ENCODE data around the gene ATP9B.
"Not testable (repeated sequence)": the region's sequence is repeated elsewhere in the genome, so short reads cannot be mapped to it uniquely, and the experiment has no call there.

Gene ATP9B

GRCh38 chr18:79135924-79136323 is 66.7 kb downstream of the ATP9B start:
- no peak for DNase-seq (ENCODE audit: low read depth)

GRCh38 chr18:79136742-79137141 is 67.5 kb downstream of the ATP9B start:
- DNase-seq (ENCODE audit: low read depth), result no peak

- DNase-seq (ENCODE audit: low read depth), result no peak
These were observed 70.0 kb downstream of the ATP9B start for GRCh38 chr18:79139206-79139605.

- DNase-seq (ENCODE audit: low read depth), result no peak
These were observed 77.8 kb downstream of the ATP9B start for GRCh38 chr18:79147014-79147413.

GRCh38 chr18:79151191-79151590 is 82.0 kb downstream of the ATP9B start:
- no peak for DNase-seq (ENCODE audit: low read depth)

- DNase-seq (ENCODE audit: low read depth), result no peak
These were observed 87.1 kb downstream of the ATP9B start for GRCh38 chr18:79156327-79156726.

GRCh38 chr18:79164706-79165105 is 95.5 kb downstream of the ATP9B start:
- no peak for DNase-seq (ENCODE audit: low read depth)

- DNase-seq (ENCODE audit: low read depth), result no peak
These were observed 97.5 kb downstream of the ATP9B start for GRCh38 chr18:79166702-79167101.

- DNase-seq (ENCODE audit: low read depth), result no peak
These were observed 98.5 kb downstream of the ATP9B start for GRCh38 chr18:79167526-79168190.

GRCh38 chr18:79169958-79170555 is 100.9 kb downstream of the ATP9B start:
- no peak for DNase-seq (ENCODE audit: low read depth)

GRCh38 chr18:79172331-79172730 is 103.1 kb downstream of the ATP9B start:
- DNase-seq (ENCODE audit: low read depth), result not testable (repeated sequence)

- no peak for DNase-seq (ENCODE audit: low read depth)
These were observed 104.5 kb downstream of the ATP9B start for GRCh38 chr18:79173742-79174141.

GRCh38 chr18:79178113-79178531 is 108.9 kb downstream of the ATP9B start:
- DNase-seq (ENCODE audit: low read depth), result no peak

- no peak for DNase-seq (ENCODE audit: low read depth)
These were observed 113.0 kb downstream of the ATP9B start for GRCh38 chr18:79182047-79182713.

GRCh38 chr18:79185648-79186047 is 116.5 kb downstream of the ATP9B start:
- DNase-seq (ENCODE audit: low read depth), result no peak

- no peak for DNase-seq (ENCODE audit: low read depth)
These were observed 117.5 kb downstream of the ATP9B start for GRCh38 chr18:79186649-79187048.

GRCh38 chr18:79187532-79188277 is 118.5 kb downstream of the ATP9B start:
- DNase-seq (ENCODE audit: low read depth), result no peak

GRCh38 chr18:79191418-79191817 is 122.2 kb downstream of the ATP9B start:
- no peak for DNase-seq (ENCODE audit: low read depth)

- no peak for DNase-seq (ENCODE audit: low read depth)
These were observed 122.8 kb downstream of the ATP9B start for GRCh38 chr18:79191956-79192355.

- DNase-seq (ENCODE audit: low read depth), result no peak
These were observed 124.6 kb downstream of the ATP9B start for GRCh38 chr18:79193826-79194225.

GRCh38 chr18:79195716-79196683 is 126.8 kb downstream of the ATP9B start:
- no peak for DNase-seq (ENCODE audit: low read depth)

- DNase-seq (ENCODE audit: low read depth), result no peak
These were observed 128.3 kb downstream of the ATP9B start for GRCh38 chr18:79197531-79197930.
